ENCODE data around the gene SLC7A14. TPM values are rescaled to one million over a fixed set of nuclear protein-coding genes. Genes with fewer than 3 reads are reported as not detected.

Gene SLC7A14
- total RNA-seq, 1 donor from 2014 or later: 0.23 TPM

GRCh38 chr3:170425491-170426239 is 160.2 kb downstream of the SLC7A14 start:
- Mint-ChIP-seq H3K4me3 (ENCODE audit: unreplicated experiment) (no peak overlapping the region), H3K36me3 (ENCODE audit: low read depth, unreplicated experiment) (peaks cover 24% of the 10 kb centered on the region), H3K9me3 (ENCODE audit: unreplicated experiment) (peaks cover 1% of the 10 kb centered on the region), H3K27me3 (ENCODE audit: low read depth, unreplicated experiment) (peaks cover 52% of the 10 kb centered on the region), H3K27ac (ENCODE audit: unreplicated experiment) (no peak overlapping the region), H3K4me1 (ENCODE audit: low read depth, unreplicated experiment) (peaks cover 9% of the 10 kb centered on the region)
- no peaks in the 10 kb centered on the region for H4K20me1 ChIP-seq (ENCODE audit: insufficient read depth, low read length)
- H2AFZ ChIP-seq (ENCODE audit: low read depth, low read length): no peak overlapping the region
- FAIRE-seq: no peak
- H3K4me2 ChIP-seq (ENCODE audit: low read length): no peak overlapping the region
- H3K9ac ChIP-seq (ENCODE audit: low read length): no peak overlapping the region
- H3K27ac ChIP-seq (ENCODE audit: low read depth, low read length): no peak overlapping the region
- no peaks in the 10 kb centered on the region for H3K79me2 ChIP-seq (ENCODE audit: insufficient read depth, low read length)
- no peak for TF ChIP-seq EZH2 (IDR thresholded peaks at IDR 0.05; ENCODE audit: insufficient read depth, low read length)
- TF ChIP-seq CTCF (IDR thresholded peaks at IDR 0.05; ENCODE audit: insufficient read depth, low read depth, low read length): no peak
- no peaks in the 10 kb centered on the region for H3K9me3 ChIP-seq (ENCODE audit: insufficient read depth, low read depth, low read length)
- peaks cover 27% of the 10 kb centered on the region for H3K4me1 ChIP-seq (ENCODE audit: insufficient read depth, low read length)
- no peak for DNase-seq (ENCODE audit: low read depth)
- H3K4me3 ChIP-seq (ENCODE audit: insufficient read depth, low read depth, low read length): no peak overlapping the region
- H3K36me3 ChIP-seq (ENCODE audit: insufficient read depth, low read length): no peaks in the 10 kb centered on the region
- H3K27me3 ChIP-seq (ENCODE audit: insufficient read depth, low read length): no peaks in the 10 kb centered on the region

- peaks cover 9% of the 10 kb centered on the region for H3K4me1 Mint-ChIP-seq (ENCODE audit: low read depth, unreplicated experiment)
- H3K27me3 Mint-ChIP-seq (ENCODE audit: low read depth, unreplicated experiment): peaks cover 58% of the 10 kb centered on the region
- no peak for FAIRE-seq
Measured at GRCh38 chr3:170424879-170425278, 161.0 kb downstream of the SLC7A14 start.

More at GRCh38 chr3:170424879-170425278, 161.0 kb downstream of the SLC7A14 start:
- H3K4me1 ChIP-seq (ENCODE audit: insufficient read depth, low read length): peaks cover 27% of the 10 kb centered on the region
- H3K36me3 ChIP-seq (ENCODE audit: insufficient read depth, low read length): no peaks in the 10 kb centered on the region
- Mint-ChIP-seq H3K4me3 (ENCODE audit: unreplicated experiment) (no peak overlapping the region), H3K9me3 (ENCODE audit: unreplicated experiment) (peaks cover 5% of the 10 kb centered on the region), H3K36me3 (ENCODE audit: low read depth, unreplicated experiment) (peaks cover 29% of the 10 kb centered on the region), H3K27ac (ENCODE audit: unreplicated experiment) (no peak overlapping the region)
- no peaks in the 10 kb centered on the region for H3K9me3 ChIP-seq (ENCODE audit: insufficient read depth, low read depth, low read length)
- no peaks in the 10 kb centered on the region for H4K20me1 ChIP-seq (ENCODE audit: insufficient read depth, low read length)
- H3K79me2 ChIP-seq (ENCODE audit: insufficient read depth, low read length): no peaks in the 10 kb centered on the region
- no peak overlapping the region for H3K4me3 ChIP-seq (ENCODE audit: insufficient read depth, low read depth, low read length)
- peak; percentile 56 for DNase-seq (ENCODE audit: low read depth)
- no peak overlapping the region for H2AFZ ChIP-seq (ENCODE audit: low read depth, low read length)
- H3K27ac ChIP-seq (ENCODE audit: low read depth, low read length): no peak overlapping the region
- H3K4me2 ChIP-seq (ENCODE audit: low read length): peak overlapping the region; percentile 18
- no peak overlapping the region for H3K9ac ChIP-seq (ENCODE audit: low read length)
- no peak for TF ChIP-seq CTCF (IDR thresholded peaks at IDR 0.05; ENCODE audit: insufficient read depth, low read depth, low read length)
- no peak for TF ChIP-seq EZH2 (IDR thresholded peaks at IDR 0.05; ENCODE audit: insufficient read depth, low read length)
- H3K27me3 ChIP-seq (ENCODE audit: insufficient read depth, low read length): no peaks in the 10 kb centered on the region
